IMR-90 (cell line): Measurements from ENCODE around the gene CEBPG. TPM values are rescaled to one million over a fixed set of nuclear protein-coding genes. Genes with fewer than 3 reads are reported as not detected.

Source experiments
- ATAC-seq: fragments of 200-7000 bp; cut with Tn5 transposase; 2 replicates; pipeline ENCODE4 v1.9.1; 2020; ENCODE audit warnings: low read depth, mild to moderate bottlenecking, moderate library complexity
- BruUV-seq: library from RNA; stranded (reverse); fragments of 400-500 nt; replicated peaks from 2 replicates; lab custom pipeline; 2021; lab: Mats Ljungman, UMichigan
- CTCF ChIA-PET: fragments of 300-600 bp; formaldehyde crosslinking; extraction: SDS; loops from one replicate; lab custom pipeline; 2021; ENCODE audit warnings: antibody characterized with exemption; lab: Yijun Ruan, JAX
- POLR2A ChIA-PET: fragments of 300-600 bp; sonication (Branson Sonifier 250); formaldehyde crosslinking; loops from one replicate; lab custom pipeline; 2022; ENCODE audit warnings: antibody characterized with exemption; ENCODE audit not compliant: unreplicated experiment; lab: Charles Lee
- DNase-seq: peaks from one replicate; pipeline ENCODE4 v3.0.0; 2013
- H2AFZ ChIP-seq: replicated peaks from 2 replicates; pipeline ENCODE3; 2013; ENCODE audit warnings: low read length, mild to moderate bottlenecking; ENCODE audit not compliant: poor library complexity
- H2AK5ac ChIP-seq: 2 replicates; pipeline ENCODE4 v1.6.1; 2013; ENCODE audit warnings: low read depth, low read length, inconsistent platforms
- H2AK9ac ChIP-seq: replicated peaks from 2 replicates; pipeline ENCODE3; 2013; ENCODE audit warnings: mild to moderate bottlenecking, low read depth, low read length, moderate library complexity; ENCODE audit not compliant: poor library complexity
- H2BK120ac ChIP-seq: 2 replicates; pipeline ENCODE4 v1.6.1; 2013; ENCODE audit warnings: low read depth, low read length, inconsistent platforms
- H2BK15ac ChIP-seq: 3 replicates; pipeline ENCODE4 v1.6.1; 2013; ENCODE audit warnings: low read depth, low read length, inconsistent platforms
- H2BK20ac ChIP-seq: 2 replicates; pipeline ENCODE4 v1.6.1; 2013; ENCODE audit warnings: low read depth, mild to moderate bottlenecking, inconsistent platforms, low read length, moderate library complexity
- H2BK5ac ChIP-seq: 2 replicates; pipeline ENCODE4 v1.6.1; 2013; ENCODE audit warnings: mild to moderate bottlenecking, low read depth, low read length, inconsistent platforms; ENCODE audit not compliant: poor library complexity, severe bottlenecking
- H3K14ac ChIP-seq: replicated peaks from 2 replicates; pipeline ENCODE4 v1.6.1; 2013; ENCODE audit warnings: low read depth, low read length, inconsistent platforms
- H3K18ac ChIP-seq: 2 replicates; pipeline ENCODE4 v1.6.1; 2013; ENCODE audit warnings: low read depth, low read length, control low read depth
- H3K23ac ChIP-seq: 2 replicates; pipeline ENCODE4 v1.6.1; 2013; ENCODE audit warnings: low read depth, low read length, inconsistent platforms
- H3K27ac ChIP-seq: 2 replicates; pipeline ENCODE4 v1.5.1; 2013; ENCODE audit warnings: mild to moderate bottlenecking, control low read depth, low read length; ENCODE audit not compliant: insufficient read depth
- H3K27me3 ChIP-seq: 2 replicates; pipeline ENCODE4 v1.6.1; 2013; ENCODE audit warnings: low read length; ENCODE audit not compliant: control insufficient read depth, insufficient read depth
- H3K36me3 ChIP-seq: 2 replicates; pipeline ENCODE4 v1.6.1; 2013; ENCODE audit warnings: low read length, mixed read lengths; ENCODE audit not compliant: control insufficient read depth, insufficient read depth
- H3K4ac ChIP-seq: 2 replicates; pipeline ENCODE4 v1.6.1; 2013; ENCODE audit warnings: low read depth, low read length, inconsistent platforms
- H3K4me1 ChIP-seq: 2 replicates; pipeline ENCODE4 v1.6.1; 2013; ENCODE audit warnings: low read length, mixed read lengths; ENCODE audit not compliant: control insufficient read depth, insufficient read depth
- H3K4me2 ChIP-seq: 2 replicates; pipeline ENCODE4 v1.6.1; 2013; ENCODE audit warnings: low read depth, mild to moderate bottlenecking, control low read depth, low read length, moderate library complexity
- H3K4me3 ChIP-seq: 2 replicates; pipeline ENCODE4 v1.5.1; 2013; ENCODE audit warnings: low read depth, mild to moderate bottlenecking, control low read depth, low read length, moderate library complexity; ENCODE audit not compliant: insufficient read depth
- H3K56ac ChIP-seq: 2 replicates; pipeline ENCODE4 v1.6.1; 2013; ENCODE audit warnings: low read length, inconsistent platforms; ENCODE audit not compliant: insufficient read depth; ENCODE audit errors: extremely low read depth
- H3K79me1 ChIP-seq, 2 experiments: 2 replicates each; pipeline ENCODE4 v1.6.1; 2013; ENCODE audit warnings: low read length in 2 of 2, inconsistent platforms in 1 of 2, low read depth in 1 of 2
- H3K9ac ChIP-seq: 2 replicates; pipeline ENCODE4 v1.6.1; 2013; ENCODE audit warnings: low read depth, low read length, control low read depth
- H3K9me1 ChIP-seq: 2 replicates; pipeline ENCODE4 v1.6.1; 2013; ENCODE audit warnings: low read length, inconsistent platforms; ENCODE audit not compliant: insufficient read depth
- H3K9me3 ChIP-seq: 2 replicates; pipeline ENCODE4 v1.6.1; 2013; ENCODE audit warnings: low read length; ENCODE audit not compliant: control insufficient read depth, insufficient read depth
- H4K20me1 ChIP-seq: 2 replicates; pipeline ENCODE4 v1.6.1; 2013; ENCODE audit warnings: low read length, inconsistent platforms; ENCODE audit not compliant: insufficient read depth
- H4K5ac ChIP-seq: 2 replicates; pipeline ENCODE4 v1.6.1; 2013; ENCODE audit warnings: mild to moderate bottlenecking, low read depth, low read length, control low read depth
- H4K8ac ChIP-seq, 2 experiments: 2 replicates each; pipeline ENCODE4 v1.6.1; 2013; ENCODE audit warnings: low read depth in 2 of 2, low read length in 2 of 2, control low read depth in 1 of 2, inconsistent platforms in 1 of 2
- H4K91ac ChIP-seq: 2 replicates; pipeline ENCODE4 v1.6.1; 2013; ENCODE audit warnings: low read depth, low read length, inconsistent platforms; ENCODE audit not compliant: insufficient read depth
- NFE2L2 ChIP-seq: fragments of 150-350 bp; IDR thresholded peaks from 2 replicates; pipeline ENCODE4 v1.6.1; 2016; ENCODE audit warnings: low read depth, mild to moderate bottlenecking, low read length
- WGBS, 2 experiments: methylation state at CpG; one replicate each; pipeline versions ENCODE4 v1.1.5 to v1.1.7; 2013; ENCODE audit warnings: missing lambda C conversion rate in 2 of 2; ENCODE audit not compliant: insufficient read length in 1 of 2; ENCODE audit errors: extremely low coverage in 2 of 2; 5-methylcytosine and 5-hydroxymethylcytosine counted together
- dilution Hi-C: fragments of 300-500 bp; cut with HindIII; formaldehyde crosslinking; loops from one replicate; pipeline ENCODE4 v1.14.3; 2018; ENCODE audit warnings: low sequenced_read_pairs; ENCODE audit not compliant: unreplicated experiment
- in situ Hi-C: fragments of 300-500 bp; cut with MboI; formaldehyde crosslinking; loops from 3 replicates; pipeline ENCODE4 v1.14.3; 2019; ENCODE audit warnings: low sequenced_read_pairs, inconsistent platforms, mixed read lengths
- intact Hi-C: fragments of 100-400 bp; cut with micrococcal nuclease; formaldehyde crosslinking; loops from 2 replicates; pipeline ENCODE4 v1.10.0; 2022
- polyA plus RNA-seq, 3 experiments: library from polyadenylated mRNA; depleted of rRNA; stranded (reverse); fragments of >200 nt; gene quantifications; 2 replicates each; pipeline ENCODE4 v1.2.3, GENCODE V29; 2012; ENCODE audit warnings: low replicate concordance in 1 of 3
- total RNA-seq: library from RNA; depleted of rRNA; stranded (reverse); fragments of >200 nt; gene quantifications from 2 replicates; pipeline ENCODE4 v1.2.3, GENCODE V29; 2012

CEBPG gene
- total and polyA plus RNA-seq, 2 of the 4 experiments (the other 2 are of a cell fraction) = 9.2 to 14.3 TPM

- H2BK20ac ChIP-seq = no peak overlapping the region
- no peak for ATAC-seq
- no peaks in the 10 kb centered on the region for H3K4me1 ChIP-seq
- DNase-seq = peak; percentile 56
- no TSS peak for BruUV-seq
- no peak for TF ChIP-seq NFE2L2
- dilution Hi-C loops (no loop called here), in situ Hi-C loops (no loop called here), intact Hi-C loops (no loop called here)
- H4K5ac ChIP-seq = no peak overlapping the region
- no peaks in the 10 kb centered on the region for H3K36me3 ChIP-seq
- no peak overlapping the region for H3K4me2 ChIP-seq
- no peak overlapping the region for H3K9ac ChIP-seq
- no peak overlapping the region for H3K4ac ChIP-seq
- no peaks in the 10 kb centered on the region for H3K79me1 ChIP-seq
- no peak overlapping the region for H3K18ac ChIP-seq
- H3K9me3 ChIP-seq = no peaks in the 10 kb centered on the region
- H2AK9ac ChIP-seq = no peak overlapping the region
- no peaks in the 10 kb centered on the region for H3K9me1 ChIP-seq
- H3K27ac ChIP-seq = no peak overlapping the region
- WGBS, 2 experiments = 60% methylated on average over 1 of the region's 12 CpGs; no CpG with 5 or more reads in 1 of the 2 experiments
- peaks cover 3% of the 10 kb centered on the region; the same call in 1 of the 2 replicates for H3K27me3 ChIP-seq
- no peak overlapping the region for H3K14ac ChIP-seq
- H3K4me3 ChIP-seq = no peak overlapping the region
- no peak overlapping the region for H4K8ac ChIP-seq
- no peak overlapping the region for H3K56ac ChIP-seq
- no peak overlapping the region for H2BK5ac ChIP-seq
- H4K91ac ChIP-seq = no peak overlapping the region
- no peak overlapping the region for H2BK120ac ChIP-seq
- H2AK5ac ChIP-seq = no peak overlapping the region
- POLR2A ChIA-PET = no interaction called here
- H2AFZ ChIP-seq = no peak overlapping the region
- no peaks in the 10 kb centered on the region for H4K20me1 ChIP-seq
- no peak overlapping the region for H3K23ac ChIP-seq
- CTCF ChIA-PET = no interaction called here
- no peak overlapping the region for H2BK15ac ChIP-seq
Measured at GRCh38 chr19:33350538-33351309, 22.8 kb upstream of the CEBPG start.
